Stimulated activated CD4-positive, alpha-beta T cell treated with anti-CD3 and anti-CD28 coated beads, Interleukin-15, amount 100 ng/mL, for 48 hours (primary cell): Measurements from ENCODE around the gene COPS7A.

ENCODE experiments used
- DNase-seq, 2 donors: peaks; one replicate each; pipeline ENCODE4 v3.0.0-alpha.2; 2020; ENCODE audit warnings: low read depth in 2 of 2

COPS7A gene

GRCh38 chr12:6770094-6770493 is 46.2 kb downstream of the COPS7A start:
- no peak for DNase-seq

DNA sequence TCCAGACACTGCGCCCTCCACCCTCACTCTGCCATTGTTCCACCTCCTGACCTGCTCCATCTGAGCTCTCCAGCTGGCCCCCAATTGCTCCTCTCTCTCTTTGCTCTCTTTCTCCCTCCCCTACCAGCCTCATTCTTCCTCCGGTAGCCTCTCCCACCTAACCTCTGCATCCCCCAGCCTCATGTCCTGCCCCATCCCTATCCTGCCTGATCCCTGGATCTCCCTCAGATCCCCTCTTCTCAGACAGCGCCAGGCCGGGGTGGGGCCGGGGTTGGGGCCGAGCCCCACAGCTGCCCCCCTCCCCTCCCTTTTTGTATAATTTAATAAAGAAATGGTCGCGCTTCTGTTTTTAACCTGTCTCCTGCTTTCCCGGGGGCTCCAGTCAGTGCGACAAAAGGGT is 46.8 kb downstream of the COPS7A start:
- no peak for DNase-seq

GRCh38 chr12:6771091-6771495 is 47.2 kb downstream of the COPS7A start:
- DNase-seq: no peak

DNA sequence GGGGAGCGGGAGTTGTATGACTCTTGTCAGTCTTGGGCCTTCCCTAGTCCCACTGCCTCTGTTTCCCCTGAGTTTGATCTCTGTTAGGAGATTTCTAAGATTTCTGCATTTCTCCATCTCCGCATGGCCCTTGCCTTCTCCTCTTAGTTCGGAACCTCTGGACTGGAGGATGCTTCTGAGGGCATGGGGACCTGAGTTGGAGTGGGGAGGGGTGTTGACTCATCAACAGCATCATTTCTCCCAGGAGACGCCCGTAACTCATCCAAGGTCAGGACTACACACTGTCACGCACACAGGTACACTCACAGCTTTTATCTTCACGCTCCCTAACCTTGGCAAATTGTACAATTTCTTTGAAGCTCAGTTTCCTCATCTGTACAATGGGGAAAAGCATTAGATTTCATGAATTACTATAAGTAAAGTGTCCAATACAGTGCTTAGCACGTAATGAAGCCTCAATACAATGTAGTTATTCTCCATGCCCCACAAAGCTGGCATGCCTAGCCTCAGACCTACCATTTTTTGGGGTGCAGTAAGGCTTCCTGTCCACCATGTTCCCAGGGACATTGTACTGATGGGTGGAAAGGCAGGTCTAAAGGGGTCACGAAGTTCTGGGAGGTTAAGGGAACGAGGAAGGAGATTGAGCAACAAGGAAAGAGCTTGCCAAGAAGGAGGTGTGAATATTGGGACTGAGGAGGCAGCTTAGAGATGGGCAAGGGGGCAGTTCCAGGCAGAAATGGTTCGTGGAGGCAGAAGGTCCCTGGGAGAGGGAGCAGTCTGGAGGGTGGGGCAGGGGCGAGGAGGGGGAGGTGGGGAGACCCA is 47.9 kb downstream of the COPS7A start:
- no peak for DNase-seq

DNA sequence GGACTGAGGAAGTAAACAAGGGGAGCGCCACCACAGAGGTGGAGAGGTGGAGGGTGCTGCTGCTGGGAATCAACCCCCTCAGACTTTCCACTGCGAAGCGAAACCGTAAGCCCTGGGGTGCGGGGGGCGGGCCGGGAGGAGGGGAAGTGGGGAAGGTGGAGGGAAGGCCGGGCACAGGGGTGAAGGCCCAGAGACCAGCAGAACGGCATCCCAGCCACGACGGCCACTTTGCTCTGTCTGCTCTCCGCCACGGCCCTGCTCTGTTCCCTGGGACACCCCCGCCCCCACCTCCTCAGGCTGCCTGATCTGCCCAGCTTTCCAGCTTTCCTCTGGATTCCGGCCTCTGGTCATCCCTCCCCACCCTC is 48.5 kb downstream of the COPS7A start, which contains the start of gene LAG3:
Gene LAG3, plus strand, starts transcription at position 190 of the 365 bp plus-strand sequence. CDS start 333 bp downstream, outside the sequence.
- DNase-seq: peak; percentile 48 to 63

- no peak for DNase-seq
Measured at GRCh38 chr12:6772726-6773589, 49.1 kb downstream of the COPS7A start.

GRCh38 chr12:6773590-6774351 is 49.9 kb downstream of the COPS7A start:
- DNase-seq: no peak

DNA sequence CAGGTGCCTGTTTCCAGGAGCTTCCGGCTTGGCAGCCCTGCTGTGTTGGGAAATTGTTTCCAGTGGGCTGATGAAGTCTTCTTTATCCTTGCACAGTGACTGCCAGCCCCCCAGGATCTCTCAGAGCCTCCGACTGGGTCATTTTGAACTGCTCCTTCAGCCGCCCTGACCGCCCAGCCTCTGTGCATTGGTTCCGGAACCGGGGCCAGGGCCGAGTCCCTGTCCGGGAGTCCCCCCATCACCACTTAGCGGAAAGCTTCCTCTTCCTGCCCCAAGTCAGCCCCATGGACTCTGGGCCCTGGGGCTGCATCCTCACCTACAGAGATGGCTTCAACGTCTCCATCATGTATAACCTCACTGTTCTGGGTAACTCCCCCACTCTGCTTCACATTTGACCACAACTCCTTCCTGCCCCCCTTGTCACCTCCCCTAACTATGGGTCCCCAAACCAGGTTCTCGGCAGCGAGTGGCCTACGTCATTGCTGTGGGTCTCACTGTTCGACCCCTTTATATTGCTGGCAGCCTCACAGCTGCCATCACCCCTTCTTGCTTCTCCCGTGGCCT is 50.7 kb downstream of the COPS7A start:
- no peak for DNase-seq

DNA sequence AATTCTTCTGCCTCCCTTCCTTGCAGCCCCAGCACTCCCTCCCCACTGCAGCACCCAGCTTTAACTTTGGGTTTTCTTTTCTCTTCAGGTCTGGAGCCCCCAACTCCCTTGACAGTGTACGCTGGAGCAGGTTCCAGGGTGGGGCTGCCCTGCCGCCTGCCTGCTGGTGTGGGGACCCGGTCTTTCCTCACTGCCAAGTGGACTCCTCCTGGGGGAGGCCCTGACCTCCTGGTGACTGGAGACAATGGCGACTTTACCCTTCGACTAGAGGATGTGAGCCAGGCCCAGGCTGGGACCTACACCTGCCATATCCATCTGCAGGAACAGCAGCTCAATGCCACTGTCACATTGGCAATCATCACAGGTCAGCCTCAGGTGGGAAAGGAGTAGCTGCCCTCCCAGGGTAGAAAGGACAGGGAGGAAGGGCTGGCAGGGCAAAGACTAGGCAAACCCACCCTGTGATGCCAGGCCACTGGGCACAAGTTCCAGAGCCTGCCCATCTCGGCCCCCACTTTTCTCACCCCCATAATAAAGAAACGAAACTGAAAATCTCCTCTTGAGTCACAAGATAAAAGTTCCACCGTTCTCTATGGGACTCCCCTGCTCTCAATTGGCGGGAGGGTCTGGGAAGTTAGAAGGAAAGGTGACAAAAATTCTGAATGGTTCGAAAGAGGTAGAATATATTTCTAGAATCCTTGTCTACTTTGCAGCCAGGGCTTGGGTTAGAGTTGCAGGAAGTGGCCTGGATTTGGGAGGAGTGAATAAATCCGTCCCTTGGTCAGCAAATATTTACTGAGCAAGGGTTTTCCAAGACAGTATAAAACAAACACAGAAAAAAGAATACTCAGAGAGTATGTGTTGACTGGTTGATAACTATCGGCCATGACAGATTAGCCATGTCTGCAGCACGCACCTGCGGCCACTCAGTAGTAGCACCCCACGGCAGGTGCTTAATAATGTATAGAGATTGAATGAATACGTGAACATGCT is 51.6 kb downstream of the COPS7A start:
- no peak for DNase-seq

DNA sequence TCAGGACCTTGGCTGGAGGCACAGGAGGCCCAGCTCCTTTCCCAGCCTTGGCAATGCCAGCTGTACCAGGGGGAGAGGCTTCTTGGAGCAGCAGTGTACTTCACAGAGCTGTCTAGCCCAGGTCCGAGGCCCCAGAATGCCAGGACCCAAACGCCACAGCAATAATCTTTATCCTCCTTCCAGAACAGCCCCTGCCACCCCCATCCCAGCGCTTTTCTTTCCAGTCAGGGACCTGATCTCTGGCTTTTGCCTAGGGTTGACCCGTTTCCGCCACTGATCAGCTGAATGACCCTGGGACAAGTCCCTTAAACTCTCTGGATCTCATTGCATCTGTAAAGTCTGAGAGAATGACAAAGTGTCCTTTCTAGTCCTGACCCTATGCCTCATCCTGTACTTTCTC is 53.5 kb downstream of the COPS7A start:
- no peak for DNase-seq

DNA sequence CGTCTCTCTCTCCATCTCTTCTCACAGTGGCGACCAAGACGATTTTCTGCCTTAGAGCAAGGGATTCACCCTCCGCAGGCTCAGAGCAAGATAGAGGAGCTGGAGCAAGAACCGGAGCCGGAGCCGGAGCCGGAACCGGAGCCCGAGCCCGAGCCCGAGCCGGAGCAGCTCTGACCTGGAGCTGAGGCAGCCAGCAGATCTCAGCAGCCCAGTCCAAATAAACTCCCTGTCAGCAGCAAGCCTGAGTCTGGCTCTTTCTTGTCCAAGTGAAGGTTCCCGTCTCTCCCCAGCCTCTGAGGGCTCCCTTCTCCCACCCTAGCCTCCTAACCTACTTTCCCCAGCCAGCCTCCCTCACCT is 54.3 kb downstream of the COPS7A start:
- no peak for DNase-seq

DNA sequence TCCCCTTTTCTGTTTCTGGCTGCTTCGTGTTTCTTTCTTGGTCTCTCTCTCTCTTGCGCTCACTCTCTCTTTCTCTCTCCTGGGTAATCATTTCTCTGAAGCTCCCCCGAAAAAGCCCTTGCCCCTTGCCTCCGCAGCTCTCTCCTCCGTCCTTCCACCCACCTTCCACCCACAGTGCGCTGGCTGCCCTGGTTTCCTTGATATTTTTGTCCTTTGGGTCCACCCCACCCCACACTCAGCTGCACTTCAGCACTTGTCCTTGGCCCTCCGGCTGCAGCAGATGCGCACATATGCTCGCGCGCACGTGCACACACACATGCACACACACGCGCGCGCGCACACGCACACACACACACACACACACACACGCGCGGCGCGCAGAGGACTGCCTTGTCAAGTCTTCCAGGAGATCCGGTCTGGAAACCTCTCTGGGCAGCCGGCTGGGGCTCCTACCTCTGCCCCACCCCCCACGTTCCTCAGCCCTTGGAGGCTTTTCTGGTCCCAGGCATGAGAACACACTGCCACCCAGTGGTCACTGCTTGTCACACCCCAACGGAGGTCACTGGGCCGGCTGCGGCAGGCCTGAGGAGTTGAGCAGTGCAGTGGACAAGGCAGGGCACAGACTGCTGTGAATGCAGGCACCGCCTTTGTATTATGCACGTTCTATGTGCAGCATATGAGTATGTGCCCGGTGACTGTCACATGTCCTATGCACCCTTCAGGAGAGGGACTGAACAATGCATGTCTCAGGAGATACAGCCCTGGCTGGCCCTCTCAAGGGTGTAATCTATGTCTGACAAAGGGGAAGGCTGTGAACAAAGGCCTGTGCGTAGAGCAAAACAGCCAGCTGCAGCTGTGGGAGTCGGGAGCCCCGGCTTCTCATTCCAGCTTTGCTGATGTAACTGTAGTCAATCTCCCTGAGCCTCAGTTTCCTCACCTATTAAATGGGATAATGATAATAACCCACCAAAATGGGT is 55.0 kb downstream of the COPS7A start:
- peak; percentile 79 to 90 for DNase-seq

DNA sequence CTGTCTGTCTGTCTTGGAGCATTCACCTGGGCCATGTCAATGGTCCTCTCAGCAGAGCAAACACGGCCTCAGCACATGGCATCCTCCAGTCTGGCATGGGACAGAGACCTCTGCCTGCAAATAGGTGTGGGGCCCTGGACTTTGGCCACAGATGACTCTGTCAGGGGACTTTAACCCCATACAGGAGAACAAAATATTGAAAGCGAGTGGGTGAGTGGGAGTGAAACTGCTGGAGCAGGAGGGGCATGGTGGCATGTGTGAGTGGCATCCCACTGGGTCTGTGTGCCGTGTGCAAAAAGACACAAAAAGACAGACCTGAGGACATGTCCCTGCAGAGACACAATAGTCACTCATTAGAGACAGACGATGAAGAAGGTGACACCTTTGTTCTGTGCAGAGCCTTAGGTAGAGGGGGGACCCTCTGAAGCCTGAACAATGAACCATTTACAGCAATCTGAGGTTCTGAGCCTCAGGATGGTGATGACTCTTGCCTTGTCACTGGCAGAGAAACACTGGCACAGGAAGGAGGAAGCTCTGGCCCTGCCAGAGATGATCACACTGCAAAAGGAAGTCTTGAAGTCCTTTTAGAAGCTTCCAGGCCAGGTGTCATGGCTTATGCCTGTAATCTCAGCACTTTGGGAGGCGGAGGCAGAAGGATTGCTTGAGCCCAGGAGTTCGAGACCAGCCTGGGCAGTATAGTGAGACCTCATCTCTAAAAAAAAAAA is 56.0 kb downstream of the COPS7A start:
- DNase-seq: no peak

- no peak for DNase-seq
Measured at GRCh38 chr12:6780573-6780972, 56.7 kb downstream of the COPS7A start.
